Stimulated activated CD4-positive, alpha-beta T cell treated with anti-CD3 and anti-CD28 coated beads, Interleukin-4, amount 100 ng/mL, for 1 hour (primary cell): ENCODE data around the gene SYNJ2.

Experiments used
- DNase-seq: peaks from one replicate; pipeline ENCODE4 v3.0.0-alpha.2; 2020

The SYNJ2 gene

GRCh38 chr6:157982102-157982562, 469 bp downstream of the SYNJ2 start:
- DNase-seq, result peak; percentile 28

- no peak for DNase-seq
These were observed 1.1 kb downstream of the SYNJ2 start for GRCh38 chr6:157982563-157983405.

- no peak for DNase-seq
These were observed 1.9 kb downstream of the SYNJ2 start for GRCh38 chr6:157983406-157984119.

- DNase-seq, result no peak
These were observed 2.5 kb downstream of the SYNJ2 start for GRCh38 chr6:157984128-157984527.

GRCh38 chr6:157984686-157985225, 3.1 kb downstream of the SYNJ2 start:
- DNase-seq, result no peak

- no peak for DNase-seq
These were observed 3.9 kb downstream of the SYNJ2 start for GRCh38 chr6:157985378-157986155.

- no peak for DNase-seq
These were observed 6.4 kb downstream of the SYNJ2 start for GRCh38 chr6:157987788-157988699.

- no peak for DNase-seq
These were observed 7.0 kb downstream of the SYNJ2 start for GRCh38 chr6:157988700-157989063.

- DNase-seq, result no peak
These were observed 8.1 kb downstream of the SYNJ2 start for GRCh38 chr6:157989541-157990289.

GRCh38 chr6:157990321-157991066, 8.8 kb downstream of the SYNJ2 start:
- DNase-seq, result peak; percentile 37

GRCh38 chr6:157991067-157991432, 9.4 kb downstream of the SYNJ2 start:
- DNase-seq, result no peak

GRCh38 chr6:157993076-157993475, 11.4 kb downstream of the SYNJ2 start:
- no peak for DNase-seq

GRCh38 chr6:157994125-157994795, 12.6 kb downstream of the SYNJ2 start:
- no peak for DNase-seq

GRCh38 chr6:157995458-157995857, 13.8 kb downstream of the SYNJ2 start:
- DNase-seq, result no peak

- no peak for DNase-seq
These were observed 14.6 kb downstream of the SYNJ2 start for GRCh38 chr6:157996201-157996712.

- DNase-seq, result no peak
These were observed 15.4 kb downstream of the SYNJ2 start for GRCh38 chr6:157996918-157997702.

- DNase-seq, result no peak
These were observed 16.4 kb downstream of the SYNJ2 start for GRCh38 chr6:157997893-157998608.

GRCh38 chr6:157998707-157999167, 17.1 kb downstream of the SYNJ2 start:
- DNase-seq, result no peak
